HG03571 (cell line): ENCODE data around the gene WSCD2.

Experiments
- ATAC-seq: cut with Tn5 transposase; IDR thresholded peaks from one replicate; pipeline ENCODE4 v1.9.1; 2021; ENCODE audit not compliant: unreplicated experiment

WSCD2 gene

DNA sequence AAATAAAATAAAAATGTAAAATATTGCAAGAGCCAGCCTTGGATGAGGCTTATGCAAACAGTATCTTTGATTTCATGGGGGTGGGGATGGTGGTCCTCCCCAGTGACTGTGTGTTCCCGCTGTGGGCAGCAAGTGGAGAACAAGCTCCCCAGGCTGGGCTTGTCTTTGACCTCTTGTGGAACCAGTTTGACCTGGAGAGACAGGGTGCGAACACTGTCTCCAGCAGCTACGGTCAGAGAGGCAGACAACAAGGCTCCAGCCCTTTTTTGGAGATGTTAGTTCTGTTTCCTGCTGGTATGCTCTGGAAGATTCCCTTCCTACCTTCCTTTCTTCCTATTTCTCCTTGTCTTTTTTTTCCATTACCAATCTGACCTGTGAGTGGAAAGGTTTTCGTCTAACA, 21.8 kb upstream of the WSCD2 start:
- no peak for ATAC-seq

DNA sequence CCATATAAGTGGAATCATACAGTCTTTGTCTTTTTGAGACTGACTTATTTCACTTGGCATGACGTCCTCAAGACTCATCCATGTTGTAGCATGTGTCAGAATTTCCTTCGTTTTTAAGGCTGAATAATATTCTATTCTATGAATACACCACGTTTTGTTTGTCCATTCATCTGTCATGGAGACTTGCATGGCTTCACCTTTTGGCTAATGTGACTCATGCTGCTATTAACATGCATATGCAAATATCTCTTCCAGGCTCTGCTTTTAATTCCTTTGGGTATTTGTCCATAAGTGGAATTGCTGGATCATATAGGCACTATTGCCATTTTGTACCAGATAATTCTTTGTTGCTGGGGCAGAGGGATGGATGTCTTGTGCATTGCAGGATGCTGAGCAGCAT, 19.6 kb upstream of the WSCD2 start:
- no peak for ATAC-seq

GRCh38 chr12:108109954-108110353, 19.1 kb upstream of the WSCD2 start:
- no peak for ATAC-seq

- no peak for ATAC-seq
These were observed 18.2 kb upstream of the WSCD2 start for GRCh38 chr12:108110844-108111243.

- no peak for ATAC-seq
These were observed 16.1 kb upstream of the WSCD2 start for GRCh38 chr12:108112832-108113556.

GRCh38 chr12:108115123-108116121, 13.7 kb upstream of the WSCD2 start:
- ATAC-seq, result no peak

DNA sequence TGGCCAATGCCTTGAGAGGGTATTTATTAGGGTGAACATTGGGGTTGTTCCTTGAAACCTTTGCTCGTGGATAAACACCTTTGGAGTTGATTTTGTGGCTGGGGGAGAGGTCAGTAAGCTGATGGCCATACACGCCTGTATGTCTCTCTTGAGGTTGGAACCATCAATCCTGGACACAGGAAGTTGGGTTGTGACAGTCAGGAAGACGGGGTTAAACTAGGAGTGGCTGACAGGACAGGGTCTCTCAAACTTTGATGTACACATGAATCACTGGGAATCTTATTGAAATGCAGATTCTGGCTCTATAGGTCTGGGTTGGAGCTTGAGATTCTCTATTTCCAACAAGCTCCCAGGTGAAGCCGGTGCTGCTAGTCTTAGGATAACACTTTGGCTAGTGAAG, 12.8 kb upstream of the WSCD2 start:
- no peak for ATAC-seq

DNA sequence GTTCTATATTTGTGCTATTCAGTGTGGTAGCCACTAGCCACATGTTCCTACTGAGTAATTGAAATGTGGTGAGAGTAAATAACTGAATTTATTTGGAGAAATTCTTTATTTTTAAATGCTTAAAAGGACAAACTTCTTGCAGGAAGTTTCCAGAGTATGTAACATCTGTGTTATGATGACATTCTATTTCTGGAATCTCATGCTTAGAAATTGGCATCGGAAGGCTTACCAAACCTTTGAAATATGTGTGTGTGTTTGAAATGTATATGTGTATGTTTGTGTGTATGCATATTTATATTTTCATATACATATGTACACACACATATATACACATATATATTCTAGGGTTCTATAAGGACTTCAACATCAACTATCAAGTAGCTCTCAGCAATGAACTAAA, 12.4 kb upstream of the WSCD2 start:
- ATAC-seq, result no peak

DNA sequence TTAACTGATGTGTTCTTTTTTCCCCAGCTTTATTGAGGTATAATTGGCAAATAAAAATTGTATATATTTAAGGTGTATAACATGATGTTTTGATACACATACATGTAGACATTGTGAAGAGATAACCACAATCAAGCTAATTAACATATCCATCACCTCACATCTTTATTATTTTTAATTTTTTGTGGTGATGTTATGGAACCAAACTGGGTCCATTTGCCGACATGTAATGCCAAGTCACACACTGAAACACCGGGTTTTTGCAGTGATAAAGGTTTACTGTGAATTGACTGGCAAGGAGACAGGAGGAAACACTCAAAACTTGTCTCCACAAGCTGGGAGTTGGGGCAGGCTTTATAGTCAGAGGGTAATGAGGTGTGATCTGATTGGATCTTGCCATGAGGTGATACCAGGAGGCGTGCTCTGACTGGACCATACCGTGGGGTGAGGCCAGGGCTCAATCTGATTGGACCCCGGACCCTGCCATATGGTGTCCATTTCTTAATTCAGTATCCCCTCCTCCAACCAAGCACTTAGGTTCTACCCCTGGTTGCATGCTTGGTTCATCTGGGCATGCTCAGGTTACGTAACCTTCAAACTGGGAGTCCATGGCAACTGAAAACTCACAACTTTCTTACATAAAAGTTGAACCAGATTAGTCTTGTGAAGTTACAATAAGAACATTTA, 11.8 kb upstream of the WSCD2 start:
- no peak for ATAC-seq

- no peak for ATAC-seq
These were observed 11.2 kb upstream of the WSCD2 start for GRCh38 chr12:108117902-108118301.

DNA sequence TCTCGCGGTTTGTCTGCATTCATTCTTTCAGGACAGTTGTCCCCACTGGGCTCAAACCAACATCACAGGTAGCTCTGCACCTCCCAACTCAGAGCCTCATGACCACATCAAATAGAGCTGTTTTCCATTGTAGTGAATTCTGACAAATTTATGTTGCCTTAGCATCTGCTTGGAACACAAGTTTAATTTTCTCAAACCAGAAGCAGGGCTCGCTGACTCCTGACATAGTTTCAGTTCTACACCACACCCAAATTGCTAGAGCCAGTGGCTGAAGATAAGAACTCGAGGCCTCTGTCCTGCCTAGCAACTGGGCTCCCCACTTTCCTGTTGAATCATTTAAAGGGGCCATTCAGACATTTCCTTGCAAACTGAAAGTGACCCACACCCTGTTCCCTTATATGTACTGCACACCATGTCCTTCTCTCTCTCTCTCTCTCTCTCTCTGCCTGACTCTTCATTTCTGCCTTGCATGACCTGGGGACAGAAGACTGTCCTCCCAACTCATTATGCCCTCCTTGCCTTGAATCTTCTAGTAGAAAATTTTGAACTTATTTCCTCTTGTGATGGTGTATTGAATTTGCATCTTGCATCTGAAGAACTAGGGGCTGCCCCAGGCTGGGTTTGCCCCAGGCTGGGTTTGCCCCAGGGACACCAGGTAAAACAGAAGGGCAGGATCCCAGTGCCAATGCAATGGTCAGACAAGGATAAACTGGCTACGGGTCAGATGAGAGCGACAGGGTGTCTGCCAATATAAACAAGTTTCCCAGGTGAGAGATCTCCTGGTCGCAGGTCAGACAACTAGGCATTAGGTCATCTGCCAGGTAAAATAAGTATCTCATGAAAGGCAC, 9.7 kb upstream of the WSCD2 start:
- no peak for ATAC-seq

GRCh38 chr12:108119974-108120862, 8.9 kb upstream of the WSCD2 start:
- no peak for ATAC-seq

- ATAC-seq, result no peak
These were observed 8.3 kb upstream of the WSCD2 start for GRCh38 chr12:108120863-108121165.

- no peak for ATAC-seq
These were observed 7.8 kb upstream of the WSCD2 start for GRCh38 chr12:108121320-108121719.

DNA sequence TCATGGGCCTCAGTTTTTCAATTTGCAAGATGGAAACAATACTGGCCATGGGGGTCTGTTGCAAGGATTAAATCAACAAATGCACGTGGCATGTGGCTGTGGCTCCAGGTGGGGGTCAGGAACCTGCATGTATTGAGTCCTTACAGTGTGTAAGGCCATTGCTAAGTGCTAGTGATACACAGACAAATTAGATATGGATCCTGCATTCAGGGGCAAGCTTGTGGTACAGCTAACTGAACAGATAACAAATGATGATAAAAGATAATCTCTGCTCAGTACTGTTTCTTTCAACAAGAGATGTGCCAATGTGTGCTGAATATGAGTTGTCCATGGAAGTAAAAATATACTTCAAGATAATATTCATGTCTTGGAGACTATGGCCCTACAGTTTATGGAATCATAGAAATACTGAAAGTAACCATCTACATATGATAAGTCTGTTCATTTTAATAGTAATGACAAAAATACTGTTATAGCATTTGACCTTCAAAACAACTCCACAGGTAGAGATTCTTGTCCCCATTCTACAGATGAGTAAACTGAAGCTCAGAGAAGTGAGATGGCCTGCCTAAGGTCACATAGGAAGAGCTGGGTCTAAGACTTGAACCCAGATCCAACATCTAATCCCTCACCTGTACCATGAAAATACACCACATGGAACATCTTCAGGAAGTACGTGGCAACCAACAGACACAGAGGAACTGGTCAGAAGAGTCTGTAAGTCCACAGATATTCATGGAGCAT, 7.2 kb upstream of the WSCD2 start:
- no peak for ATAC-seq

DNA sequence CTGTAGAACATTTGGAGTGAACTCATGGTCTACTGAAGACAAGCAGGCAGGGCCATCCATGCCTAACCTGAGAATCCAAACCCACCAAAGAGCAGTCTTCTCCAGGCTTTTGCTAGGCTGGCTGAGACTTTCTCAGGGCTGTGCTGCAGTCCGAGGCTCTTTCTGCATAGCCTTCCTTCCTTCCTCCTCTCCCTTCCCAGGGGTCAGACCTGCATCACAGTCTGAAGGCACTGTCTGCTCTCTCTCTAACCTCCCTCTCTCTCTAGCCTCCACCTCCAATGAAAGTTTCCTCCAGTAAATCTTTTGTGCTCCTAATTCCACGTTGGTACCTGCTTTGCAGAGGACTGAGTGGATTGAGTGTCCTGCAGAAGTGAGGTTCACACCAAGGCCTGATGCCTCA, 6.4 kb upstream of the WSCD2 start:
- ATAC-seq, result no peak

GRCh38 chr12:108123402-108123801, 5.7 kb upstream of the WSCD2 start:
- ATAC-seq, result no peak

GRCh38 chr12:108125073-108125472, 4.0 kb upstream of the WSCD2 start:
- no peak for ATAC-seq

DNA sequence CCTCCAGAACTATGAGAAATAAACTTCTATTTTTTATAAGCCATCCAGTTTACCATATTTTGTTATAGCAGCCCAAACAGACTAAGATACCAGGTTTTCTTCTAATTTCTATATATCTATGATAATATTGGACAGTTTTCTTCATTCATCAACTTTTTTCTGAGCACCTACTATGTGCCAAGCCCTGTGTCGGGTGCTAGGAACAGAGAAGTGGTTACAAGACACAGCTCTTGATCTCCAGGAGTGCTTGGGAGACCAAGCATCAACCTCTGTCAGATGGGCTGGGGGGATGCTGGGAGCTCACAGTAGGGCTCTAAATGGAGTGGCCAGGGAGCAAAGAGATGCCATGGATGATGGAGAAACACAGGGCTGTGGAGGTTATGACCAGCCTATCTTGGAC, 2.9 kb upstream of the WSCD2 start:
- ATAC-seq, result no peak
